Measurements from ENCODE around the gene PLXNA2. TPM values are rescaled to one million over a fixed set of nuclear protein-coding genes. Genes with fewer than 3 reads are reported as not detected.

The PLXNA2 gene
- total and polyA plus RNA-seq, 2 of the 13 experiments (the other 11 are each of a cell fraction or from before 2014, with no cell fraction given): 1.1 to 2.1 TPM

- TF ChIP-seq ZHX1 (CRISPR knock-in tag; IDR thresholded peaks at IDR 0.05; ENCODE audit: low read depth): no peak
Measured at GRCh38 chr1:208256091-208256490, 11.9 kb upstream of the PLXNA2 start (continued).

- FAIRE-seq (no peak), ATAC-seq (no peak), DNase-seq (ENCODE audit: low spot score) (no peak)
- H3K36me3 ChIP-seq (replicated peaks in 1 of 2; ENCODE audit: control insufficient read depth in 1 of 2, insufficient read depth in 2 of 2, low read length in 2 of 2): no peaks in the 10 kb centered on the region
- no peak overlapping the region for H3K4me2 ChIP-seq (ENCODE audit: low read depth, low read length)
- H3K9me3 ChIP-seq (ENCODE audit: low read length): no peaks in the 10 kb centered on the region
- 0% methylated on average over 1 of the region's 1 CpG for WGBS (ENCODE audit: low lambda C conversion rate)
- no peaks in the 10 kb centered on the region for H4K20me1 ChIP-seq (ENCODE audit: insufficient read depth, low read length)
- ChIA-PET POLR2A (no interaction called here), CTCF (ENCODE audit: low intra/inter-chr PET ratio, low total read pairs) (no interaction called here)
- H3K27me3 ChIP-seq (ENCODE audit: control insufficient read depth in 1 of 2, insufficient read depth in 2 of 2, low read length in 2 of 2): peaks cover 0 to 8% of the 10 kb centered on the region in 2 experiments; a peak in 2 of 5 replicates
- no peak overlapping the region for H3K27ac ChIP-seq (ENCODE audit: extremely low read length, insufficient read depth, low read length)
- H3K79me2 ChIP-seq (ENCODE audit: insufficient read depth, low read length): no peaks in the 10 kb centered on the region
- H2AFZ ChIP-seq (ENCODE audit: low read length): no peak overlapping the region
- H3K9ac ChIP-seq (ENCODE audit: insufficient read depth, low read depth, low read length): no peak overlapping the region
- in situ Hi-C loops (cut with HindIII; ENCODE audit: extremely low pct_ligation_motif_present, low pct_unique_long_range_greater_than_20kb): no loop called here
- BruUV-seq (replicated peaks): no TSS peak
- no peak for TF ChIP-seq ZNF724P (CRISPR knock-in tag; IDR thresholded peaks at IDR 0.05; ENCODE audit: borderline replicate concordance)
- no peak for TF ChIP-seq PTBP1 (IDR thresholded peaks at IDR 0.05; ENCODE audit: low read depth, low read length, poor library complexity, severe bottlenecking)
- TF ChIP-seq MXD4 (CRISPR knock-in tag; IDR thresholded peaks at IDR 0.05): no peak
- TF ChIP-seq CHCHD3 (CRISPR knock-in tag; IDR thresholded peaks at IDR 0.05): no peak
- TF ChIP-seq KLF11 (CRISPR knock-in tag; IDR thresholded peaks at IDR 0.05): no peak
- no peak for TF ChIP-seq ZNF670 (CRISPR knock-in tag; IDR thresholded peaks at IDR 0.05; ENCODE audit: borderline replicate concordance)
- no peak for TF ChIP-seq SOX13 (IDR thresholded peaks at IDR 0.05)
- TF ChIP-seq SOX13 (CRISPR knock-in tag; conservative IDR thresholded peaks at IDR 0.05 in 1 of 2, IDR thresholded peaks at IDR 0.05 in 1 of 2): no peak
- TF ChIP-seq ZNF556 (CRISPR knock-in tag; IDR thresholded peaks at IDR 0.05; ENCODE audit: borderline replicate concordance): no peak
- no peak for TF ChIP-seq ZNF788 (CRISPR knock-in tag; IDR thresholded peaks at IDR 0.05; ENCODE audit: borderline replicate concordance)
- TF ChIP-seq POLR2AphosphoS5 (IDR thresholded peaks at IDR 0.05; ENCODE audit: low read depth, low read length): no peak
- no peak for TF ChIP-seq ZNF501 (CRISPR knock-in tag; IDR thresholded peaks at IDR 0.05)
- TF ChIP-seq SP140L (CRISPR knock-in tag; IDR thresholded peaks at IDR 0.05; ENCODE audit: borderline replicate concordance): no peak
- TF ChIP-seq, protein P1, sequence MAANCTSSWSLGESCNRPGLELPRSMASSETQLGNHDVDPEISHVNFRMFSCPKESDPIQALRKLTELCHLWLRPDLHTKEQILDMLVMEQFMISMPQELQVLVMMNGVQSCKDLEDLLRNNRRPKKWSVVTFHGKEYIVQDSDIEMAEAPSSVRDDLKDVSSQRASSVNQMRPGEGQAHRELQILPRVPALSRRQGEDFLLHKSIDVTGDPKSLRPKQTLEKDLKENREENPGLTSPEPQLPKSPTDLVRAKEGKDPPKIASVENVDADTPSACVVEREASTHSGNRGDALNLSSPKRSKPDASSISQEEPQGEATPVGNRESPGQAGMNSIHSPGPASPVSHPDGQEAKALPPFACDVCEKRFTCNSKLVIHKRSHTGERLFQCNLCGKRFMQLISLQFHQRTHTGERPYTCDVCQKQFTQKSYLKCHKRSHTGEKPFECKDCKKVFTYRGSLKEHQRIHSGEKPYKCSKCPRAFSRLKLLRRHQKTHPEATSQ (CRISPR knock-in tag; IDR thresholded peaks at IDR 0.05; ENCODE audit: borderline replicate concordance): no peak
- TF ChIP-seq ZNF160 (CRISPR knock-in tag; IDR thresholded peaks at IDR 0.05): no peak
- no peak for TF ChIP-seq WIZ (CRISPR knock-in tag; IDR thresholded peaks at IDR 0.05)
- TF ChIP-seq SMAD1 (CRISPR knock-in tag; IDR thresholded peaks at IDR 0.05; ENCODE audit: borderline replicate concordance, low read depth): no peak
- H3K4me3 ChIP-seq (replicated peaks in 1 of 3; ENCODE audit: insufficient read depth in 1 of 3, low read depth in 2 of 3, low read length in 3 of 3): no peak overlapping the region
- intact Hi-C loops (cut with micrococcal nuclease; ENCODE audit: unreplicated experiment): no loop called here
- peaks cover 29% of the 10 kb centered on the region for H3K4me1 ChIP-seq (ENCODE audit: insufficient read depth, low read length)
Measured at GRCh38 chr1:208254862-208255261, 10.7 kb upstream of the PLXNA2 start.

Measured in HepG2 (cell line).